ENCODE data around the gene MAPK10.

- no peak for TF ChIP-seq CTCF (optimal IDR thresholded peaks at IDR 0.05 in 1 of 3, IDR thresholded peaks at IDR 0.05 in 1 of 3, conservative IDR thresholded peaks at IDR 0.05 in 1 of 3; ENCODE audit: extremely low read depth in 1 of 3, insufficient read depth in 2 of 3, low read length in 3 of 3)
- no peak for TF ChIP-seq EZH2 (IDR thresholded peaks at IDR 0.05; ENCODE audit: low read length)
These were observed 109.8 kb downstream of the MAPK10 start for GRCh38 chr4:86250006-86250405.

Measured in keratinocyte (primary cell).